PC-3 (cell line): ENCODE data around the gene ZCCHC14.

ENCODE experiments used
- EZH2 ChIP-seq: fragments of 300-600 bp; sonication (generic); IDR thresholded peaks from one replicate; pipeline ENCODE4 v1.6.1; 2017; ENCODE audit warnings: antibody characterized with exemption, mild to moderate bottlenecking, low read length; ENCODE audit not compliant: unreplicated experiment
- TF ChIP-seq, protein P1 (sequence below): fragments of 300-600 bp; sonication (generic); conservative IDR thresholded peaks from 2 replicates; pipeline ENCODE4 v1.5.1; 2017; ENCODE audit warnings: antibody characterized with exemption, low read depth, mild to moderate bottlenecking, low read length

DNA sequence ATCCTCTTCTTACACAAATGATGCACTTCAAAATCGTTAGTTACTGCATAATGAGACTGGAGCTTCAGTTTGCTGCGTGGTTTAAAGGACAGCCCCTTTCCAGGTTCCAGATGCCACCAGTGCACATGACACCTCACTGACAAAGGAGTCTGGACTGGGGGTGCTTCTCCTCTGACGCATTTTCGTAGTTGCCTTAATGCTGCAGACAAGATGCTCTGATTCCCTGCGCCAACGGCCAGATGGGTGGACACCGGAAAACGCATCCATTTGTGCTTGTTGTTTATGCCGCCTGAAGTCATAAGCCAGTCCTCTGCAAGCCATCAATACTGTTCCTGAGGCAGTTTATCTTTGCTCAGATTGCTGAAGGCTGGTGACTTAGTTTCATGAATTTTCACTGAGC lies 125.3 kb downstream of the ZCCHC14 start:
- TF ChIP-seq EZH2, result no peak
- TF ChIP-seq, protein P1, sequence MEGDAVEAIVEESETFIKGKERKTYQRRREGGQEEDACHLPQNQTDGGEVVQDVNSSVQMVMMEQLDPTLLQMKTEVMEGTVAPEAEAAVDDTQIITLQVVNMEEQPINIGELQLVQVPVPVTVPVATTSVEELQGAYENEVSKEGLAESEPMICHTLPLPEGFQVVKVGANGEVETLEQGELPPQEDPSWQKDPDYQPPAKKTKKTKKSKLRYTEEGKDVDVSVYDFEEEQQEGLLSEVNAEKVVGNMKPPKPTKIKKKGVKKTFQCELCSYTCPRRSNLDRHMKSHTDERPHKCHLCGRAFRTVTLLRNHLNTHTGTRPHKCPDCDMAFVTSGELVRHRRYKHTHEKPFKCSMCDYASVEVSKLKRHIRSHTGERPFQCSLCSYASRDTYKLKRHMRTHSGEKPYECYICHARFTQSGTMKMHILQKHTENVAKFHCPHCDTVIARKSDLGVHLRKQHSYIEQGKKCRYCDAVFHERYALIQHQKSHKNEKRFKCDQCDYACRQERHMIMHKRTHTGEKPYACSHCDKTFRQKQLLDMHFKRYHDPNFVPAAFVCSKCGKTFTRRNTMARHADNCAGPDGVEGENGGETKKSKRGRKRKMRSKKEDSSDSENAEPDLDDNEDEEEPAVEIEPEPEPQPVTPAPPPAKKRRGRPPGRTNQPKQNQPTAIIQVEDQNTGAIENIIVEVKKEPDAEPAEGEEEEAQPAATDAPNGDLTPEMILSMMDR, result no peak
